B cell (primary cell): ENCODE data around the gene POGK. TPM values are rescaled to one million over a fixed set of nuclear protein-coding genes. Genes with fewer than 3 reads are reported as not detected.
A peak's percentile ranks its signal among the peaks of the same experiment; 100 is the strongest.

Experiments used
- ATAC-seq: fragments of 200-7000 bp; cut with Tn5 transposase; one replicate; pipeline ENCODE4 v1.10.0; 2021; ENCODE audit warnings: low read depth, mild to moderate bottlenecking, moderate number of reproducible peaks, moderate library complexity
- CTCF ChIA-PET: fragments of 350-600 bp; sonication (Branson Sonifier 250); formaldehyde crosslinking; loops from one replicate; lab custom pipeline; 2021; ENCODE audit warnings: antibody characterized with exemption, inconsistent platforms; lab: Charles Lee
- POLR2A ChIA-PET: fragments of 350-600 bp; sonication (Branson Sonifier 250); formaldehyde crosslinking; loops from one replicate; lab custom pipeline; 2021; ENCODE audit warnings: antibody characterized with exemption; lab: Charles Lee
- DNase-seq: peaks from one replicate; pipeline ENCODE4 v3.0.0; 2013
- H2AFZ ChIP-seq: 2 replicates; pipeline ENCODE4 v1.6.1; 2012; ENCODE audit warnings: mild to moderate bottlenecking, low read depth, low read length; ENCODE audit not compliant: insufficient read depth, poor library complexity, severe bottlenecking
- H3K27ac ChIP-seq, 2 donors: 1 replicate in 1 of 2; 2 replicates in 1 of 2; pipeline ENCODE4 v1.5.1; 2012 to 2013; ENCODE audit warnings: low read length in 2 of 2, mild to moderate bottlenecking in 2 of 2, moderate library complexity in 1 of 2
- H3K27me3 ChIP-seq, 4 experiments: fragments of 200-600 bp in 1 of 4; sonication (generic) in 1 of 4; replicated peaks in 1 of 4; 1 replicate in 2 of 4; 2 replicates in 2 of 4; pipeline versions ENCODE4 v1.6.1 to v1.7.0; 2013 to 2016; ENCODE audit warnings: low read length in 3 of 4, mild to moderate bottlenecking in 2 of 4, mixed read lengths in 1 of 4, moderate library complexity in 1 of 4; ENCODE audit not compliant: insufficient read depth in 4 of 4, control insufficient read depth in 3 of 4; ENCODE audit errors: control extremely low read depth in 1 of 4
- H3K36me3 ChIP-seq, 2 experiments: replicated peaks in 1 of 2; 1 replicate in 1 of 2; 2 replicates in 1 of 2; pipeline versions ENCODE4 v1.6.1 to v1.7.1; 2013; ENCODE audit warnings: low read length in 1 of 2; ENCODE audit not compliant: insufficient read depth in 2 of 2, control insufficient read depth in 1 of 2; ENCODE audit errors: control extremely low read depth in 1 of 2, extremely low read depth in 1 of 2
- H3K4me1 ChIP-seq, 2 donors: fragments of 200-600 bp in 1 of 2; sonication (generic) in 1 of 2; 1 replicate in 1 of 2; 2 replicates in 1 of 2; pipeline versions ENCODE4 v1.5.1 to v1.6.1; 2013 to 2017; ENCODE audit warnings: low read length in 2 of 2; ENCODE audit not compliant: control insufficient read depth in 2 of 2, insufficient read depth in 2 of 2
- H3K4me2 ChIP-seq: replicated peaks from 2 replicates; pipeline ENCODE3; 2012; ENCODE audit warnings: mild to moderate bottlenecking, low read depth, low read length; ENCODE audit not compliant: poor library complexity, severe bottlenecking
- H3K4me3 ChIP-seq, 5 experiments: fragments of 200-600 bp in 1 of 5; sonication (generic) in 1 of 5; 1 replicate in 3 of 5; 2 replicates in 2 of 5; pipeline versions ENCODE4 v1.5.1 to v1.7.0; 2011 to 2016; ENCODE audit warnings: low read length in 4 of 5, mild to moderate bottlenecking in 4 of 5, low read depth in 2 of 5, control low read depth in 1 of 5, moderate library complexity in 1 of 5; ENCODE audit not compliant: insufficient read depth in 1 of 5; ENCODE audit errors: control extremely low read depth in 1 of 5, extremely low read depth in 1 of 5
- H3K79me2 ChIP-seq: fragments of 200-600 bp; sonication (generic); one replicate; pipeline ENCODE4 v1.6.0; 2016; ENCODE audit warnings: low read length; ENCODE audit not compliant: control insufficient read depth, insufficient read depth
- H3K9ac ChIP-seq: fragments of 200-600 bp; sonication (generic); 2 replicates; pipeline ENCODE4 v1.6.1; 2017; ENCODE audit warnings: mild to moderate bottlenecking, low read length, moderate library complexity
- H3K9me3 ChIP-seq, 3 donors: one replicate each; pipeline versions ENCODE4 v1.6.1 to v1.7.1; 2013; ENCODE audit warnings: low read length in 2 of 3; ENCODE audit not compliant: control insufficient read depth in 2 of 3, insufficient read depth in 1 of 3; ENCODE audit errors: control extremely low read depth in 1 of 3
- H4K20me1 ChIP-seq: 2 replicates; pipeline ENCODE4 v1.6.0; 2012; ENCODE audit warnings: mild to moderate bottlenecking, low read length; ENCODE audit not compliant: insufficient read depth, control insufficient read depth, poor library complexity, severe bottlenecking
- H3K27ac Mint-ChIP-seq: one replicate; pipeline ENCODE4 v1.8.0; 2021; ENCODE audit warnings: mixed read lengths
- H3K27me3 Mint-ChIP-seq: one replicate; pipeline ENCODE4 v1.8.0; 2021; ENCODE audit warnings: mixed read lengths
- H3K4me1 Mint-ChIP-seq: one replicate; pipeline ENCODE4 v1.8.0; 2021; ENCODE audit warnings: mixed read lengths
- H3K4me3 Mint-ChIP-seq: one replicate; pipeline ENCODE4 v1.8.0; 2021; ENCODE audit warnings: mixed read lengths
- H3K9me3 Mint-ChIP-seq: one replicate; pipeline ENCODE4 v1.8.0; 2022; ENCODE audit warnings: mixed read lengths; ENCODE audit not compliant: insufficient read depth
- EZH2 ChIP-seq: IDR thresholded peaks from 2 replicates; pipeline ENCODE4 v1.6.1; 2012; ENCODE audit warnings: borderline replicate concordance, low read depth, mild to moderate bottlenecking, moderate library complexity, low read length; ENCODE audit not compliant: insufficient read depth, poor library complexity, severe bottlenecking
- WGBS: methylation state at CpG from one replicate; pipeline ENCODE4 v1.1.5; 2013; ENCODE audit warnings: missing lambda C conversion rate; ENCODE audit not compliant: insufficient coverage; 5-methylcytosine and 5-hydroxymethylcytosine counted together
- intact Hi-C: fragments of 100-400 bp; cut with micrococcal nuclease; formaldehyde crosslinking; loops from one replicate; pipeline ENCODE4 v1.10.0; 2022
- polyA plus RNA-seq: library from polyadenylated mRNA; depleted of rRNA; stranded (reverse); fragments of >200 nt; gene quantifications from 2 replicates; pipeline ENCODE4 v1.2.3, GENCODE V29; 2012
- total RNA-seq, 2 donors: library from RNA; stranded (reverse); fragments of 120-200 nt in 1 of 2; gene quantifications; 1 replicate in 1 of 2; 2 replicates in 1 of 2; pipeline versions ENCODE4 v1.2.3 to v1.2.4, GENCODE V29; 2013 to 2022
- TF ChIP-seq, protein P1 (sequence below): fragments of 200-600 bp; IDR thresholded peaks from one replicate; pipeline ENCODE4 v1.8.0; 2022; ENCODE audit warnings: antibody characterized with exemption, mild to moderate bottlenecking

The POGK gene
- total and polyA plus RNA-seq, 2 donors (not counting 1 experiment from before 2014, with no cell fraction given) = 10.4 to 45.0 TPM

- Histone ChIP-seq H3K4me1 (no peaks in the 10 kb centered on the region), H4K20me1 (peaks cover 9% of the 10 kb centered on the region), H3K9ac (no peak overlapping the region), H3K4me3 (no peak overlapping the region), H3K36me3 (peaks cover 2 to 79% of the 10 kb centered on the region in 2 experiments), H3K4me2 (no peak overlapping the region), H3K79me2 (no peaks in the 10 kb centered on the region), H2AFZ (no peak overlapping the region), H3K9me3 (no peaks in the 10 kb centered on the region), H3K27ac (peak overlapping the region in 1 of 2 donors; percentile 7), H3K27me3 (no peaks in the 10 kb centered on the region)
- TF ChIP-seq, protein P1, sequence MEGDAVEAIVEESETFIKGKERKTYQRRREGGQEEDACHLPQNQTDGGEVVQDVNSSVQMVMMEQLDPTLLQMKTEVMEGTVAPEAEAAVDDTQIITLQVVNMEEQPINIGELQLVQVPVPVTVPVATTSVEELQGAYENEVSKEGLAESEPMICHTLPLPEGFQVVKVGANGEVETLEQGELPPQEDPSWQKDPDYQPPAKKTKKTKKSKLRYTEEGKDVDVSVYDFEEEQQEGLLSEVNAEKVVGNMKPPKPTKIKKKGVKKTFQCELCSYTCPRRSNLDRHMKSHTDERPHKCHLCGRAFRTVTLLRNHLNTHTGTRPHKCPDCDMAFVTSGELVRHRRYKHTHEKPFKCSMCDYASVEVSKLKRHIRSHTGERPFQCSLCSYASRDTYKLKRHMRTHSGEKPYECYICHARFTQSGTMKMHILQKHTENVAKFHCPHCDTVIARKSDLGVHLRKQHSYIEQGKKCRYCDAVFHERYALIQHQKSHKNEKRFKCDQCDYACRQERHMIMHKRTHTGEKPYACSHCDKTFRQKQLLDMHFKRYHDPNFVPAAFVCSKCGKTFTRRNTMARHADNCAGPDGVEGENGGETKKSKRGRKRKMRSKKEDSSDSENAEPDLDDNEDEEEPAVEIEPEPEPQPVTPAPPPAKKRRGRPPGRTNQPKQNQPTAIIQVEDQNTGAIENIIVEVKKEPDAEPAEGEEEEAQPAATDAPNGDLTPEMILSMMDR = no peak
- TF ChIP-seq EZH2 = no peak
- POLR2A ChIA-PET = no interaction called here
- DNase-seq (no peak), ATAC-seq (no peak)
- CTCF ChIA-PET = interaction anchor here (1.6 kb wide), 1 partner anchor 23 kb away, joined by 3 read pairs; the partner anchor contains the start of gene TADA1
- Mint-ChIP-seq H3K4me1 (peaks cover 3% of the 10 kb centered on the region), H3K27me3 (no peaks in the 10 kb centered on the region), H3K9me3 (no peaks in the 10 kb centered on the region), H3K4me3 (no peak overlapping the region), H3K27ac (no peak overlapping the region)
- WGBS = no CpG with 5 or more reads among the region's 1 CpG
- intact Hi-C loops = no loop called here
Observed at GRCh38 chr1:166852918-166853317, 13.6 kb downstream of the POGK start.

DNA sequence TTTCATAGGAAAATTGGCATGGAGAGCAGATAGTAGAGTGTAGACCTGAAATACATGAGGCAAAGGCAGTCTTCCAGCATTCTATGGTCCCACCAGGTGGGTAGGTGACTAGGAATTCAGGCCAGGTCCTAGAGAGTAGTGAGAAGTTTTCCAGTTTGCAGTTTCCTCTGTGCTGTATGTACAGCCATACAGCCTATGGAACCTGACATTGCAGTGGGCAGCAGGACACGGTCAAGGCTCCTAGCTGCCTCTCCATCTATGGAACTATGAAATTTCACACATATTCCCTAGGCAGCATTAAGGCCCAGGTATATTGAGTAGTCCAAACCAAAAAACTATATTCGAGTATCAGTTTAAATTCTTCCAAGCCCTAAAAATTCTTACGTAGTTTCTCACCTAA is 16.3 kb downstream of the POGK start:
- H3K27me3 Mint-ChIP-seq = no peaks in the 10 kb centered on the region
- H3K9me3 Mint-ChIP-seq = no peaks in the 10 kb centered on the region
- intact Hi-C loops = no loop called here
- Histone ChIP-seq H3K27me3 (no peaks in the 10 kb centered on the region), H3K9me3 (no peaks in the 10 kb centered on the region), H3K4me1 (peaks cover 3 to 6% of the 10 kb centered on the region in 2 donors), H4K20me1 (peaks cover 3% of the 10 kb centered on the region), H3K4me2 (no peak overlapping the region), H3K27ac (no peak overlapping the region), H2AFZ (no peak overlapping the region), H3K4me3 (no peak overlapping the region), H3K9ac (no peak overlapping the region), H3K79me2 (no peaks in the 10 kb centered on the region), H3K36me3 (peaks cover 2 to 77% of the 10 kb centered on the region in 2 experiments)
- no peak for ATAC-seq
- ChIA-PET POLR2A (no interaction called here), CTCF (no interaction called here)
- 100% methylated on average over 1 of the region's 3 CpGs for WGBS
- TF ChIP-seq, protein P1 = no peak
- no peak for TF ChIP-seq EZH2
- DNase-seq = no peak
- H3K4me1 Mint-ChIP-seq = peaks cover 16% of the 10 kb centered on the region
- no peak overlapping the region for H3K27ac Mint-ChIP-seq
- no peak overlapping the region for H3K4me3 Mint-ChIP-seq
